GM12864 (cell line): Measurements from ENCODE around the gene MACROD2.

Source experiments
- DNase-seq: peaks from one replicate; pipeline ENCODE4 v3.0.0-alpha.2; 2011; ENCODE audit warnings: low read depth
- H3K4me3 ChIP-seq: 2 replicates; pipeline ENCODE4 v1.5.1; 2011; ENCODE audit warnings: mild to moderate bottlenecking, low read depth, low read length, control low read depth
- TF ChIP-seq, protein P1 (sequence below): IDR thresholded peaks from 2 replicates; pipeline ENCODE4 v1.5.1; 2011; ENCODE audit warnings: low read depth, mild to moderate bottlenecking, moderate library complexity, low read length, control low read depth, inconsistent platforms; ENCODE audit errors: missing control alignments

Gene MACROD2

DNA sequence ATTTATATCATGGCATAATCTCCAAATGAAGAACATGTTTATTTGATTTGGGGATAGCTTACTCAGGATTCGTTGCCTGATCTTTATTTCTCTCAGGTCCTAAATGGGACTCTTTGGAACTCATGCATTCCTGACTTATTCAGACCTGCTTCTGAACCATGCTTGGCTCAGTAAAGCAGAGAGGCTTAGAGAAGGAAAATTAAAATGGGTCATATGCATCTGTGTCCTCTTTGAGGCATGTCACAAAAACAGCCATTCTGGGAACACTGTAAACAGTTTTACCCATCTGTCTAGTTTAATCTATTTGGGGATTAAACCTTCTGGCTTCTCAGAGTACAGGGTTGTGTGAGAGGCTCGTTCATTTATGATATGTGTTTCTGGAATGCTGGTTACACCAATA, 1560.6 kb downstream of the MACROD2 start:
- TF ChIP-seq, protein P1, sequence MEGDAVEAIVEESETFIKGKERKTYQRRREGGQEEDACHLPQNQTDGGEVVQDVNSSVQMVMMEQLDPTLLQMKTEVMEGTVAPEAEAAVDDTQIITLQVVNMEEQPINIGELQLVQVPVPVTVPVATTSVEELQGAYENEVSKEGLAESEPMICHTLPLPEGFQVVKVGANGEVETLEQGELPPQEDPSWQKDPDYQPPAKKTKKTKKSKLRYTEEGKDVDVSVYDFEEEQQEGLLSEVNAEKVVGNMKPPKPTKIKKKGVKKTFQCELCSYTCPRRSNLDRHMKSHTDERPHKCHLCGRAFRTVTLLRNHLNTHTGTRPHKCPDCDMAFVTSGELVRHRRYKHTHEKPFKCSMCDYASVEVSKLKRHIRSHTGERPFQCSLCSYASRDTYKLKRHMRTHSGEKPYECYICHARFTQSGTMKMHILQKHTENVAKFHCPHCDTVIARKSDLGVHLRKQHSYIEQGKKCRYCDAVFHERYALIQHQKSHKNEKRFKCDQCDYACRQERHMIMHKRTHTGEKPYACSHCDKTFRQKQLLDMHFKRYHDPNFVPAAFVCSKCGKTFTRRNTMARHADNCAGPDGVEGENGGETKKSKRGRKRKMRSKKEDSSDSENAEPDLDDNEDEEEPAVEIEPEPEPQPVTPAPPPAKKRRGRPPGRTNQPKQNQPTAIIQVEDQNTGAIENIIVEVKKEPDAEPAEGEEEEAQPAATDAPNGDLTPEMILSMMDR: no peak
- no peak for DNase-seq
- H3K4me3 ChIP-seq: no peak overlapping the region

DNA sequence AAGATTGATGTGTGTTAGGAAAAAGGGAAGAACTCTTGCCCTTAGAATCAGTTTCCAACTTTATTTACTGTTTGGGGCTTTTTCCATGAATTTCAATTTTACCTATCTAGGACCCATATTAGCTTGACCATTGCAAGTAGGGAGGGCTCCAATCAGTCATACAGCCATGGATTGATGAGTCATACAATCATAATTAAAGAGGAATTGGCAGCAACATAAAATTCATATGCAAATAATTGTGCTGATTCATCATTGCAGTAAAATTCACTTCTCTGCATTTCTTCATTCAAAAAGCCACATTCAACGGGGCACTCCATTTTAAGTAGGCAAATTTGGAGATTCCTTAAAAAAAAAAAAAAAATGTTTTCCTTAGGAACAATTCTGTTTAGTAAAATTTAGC, 1561.6 kb downstream of the MACROD2 start:
- no peak overlapping the region for H3K4me3 ChIP-seq
- TF ChIP-seq, protein P1: no peak
- DNase-seq: no peak

DNA sequence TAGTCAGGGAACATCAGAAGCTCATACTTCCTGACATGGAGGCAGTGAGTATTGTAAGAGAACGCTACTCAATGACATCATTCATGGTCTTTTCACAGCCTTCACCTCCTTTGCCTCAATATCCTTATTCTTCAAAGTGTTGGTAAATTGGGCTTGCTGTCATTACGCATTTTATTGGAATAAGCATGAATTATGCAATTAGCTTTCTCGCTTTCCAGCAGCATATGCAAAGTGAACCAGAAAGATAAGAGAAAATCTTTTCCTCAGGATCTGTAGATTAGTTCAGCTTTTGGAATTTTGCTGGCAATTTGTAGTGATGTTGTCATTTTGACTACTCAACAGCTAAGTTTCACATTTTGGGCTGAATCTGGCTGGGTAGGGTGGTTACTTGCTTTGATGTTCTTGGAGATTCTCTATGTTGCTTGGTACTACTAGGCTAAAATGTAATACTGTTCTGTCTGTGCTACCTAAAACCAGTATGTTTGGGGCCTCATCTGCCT, 1565.8 kb downstream of the MACROD2 start:
- DNase-seq: no peak
- TF ChIP-seq, protein P1: no peak
- H3K4me3 ChIP-seq: no peak overlapping the region

DNA sequence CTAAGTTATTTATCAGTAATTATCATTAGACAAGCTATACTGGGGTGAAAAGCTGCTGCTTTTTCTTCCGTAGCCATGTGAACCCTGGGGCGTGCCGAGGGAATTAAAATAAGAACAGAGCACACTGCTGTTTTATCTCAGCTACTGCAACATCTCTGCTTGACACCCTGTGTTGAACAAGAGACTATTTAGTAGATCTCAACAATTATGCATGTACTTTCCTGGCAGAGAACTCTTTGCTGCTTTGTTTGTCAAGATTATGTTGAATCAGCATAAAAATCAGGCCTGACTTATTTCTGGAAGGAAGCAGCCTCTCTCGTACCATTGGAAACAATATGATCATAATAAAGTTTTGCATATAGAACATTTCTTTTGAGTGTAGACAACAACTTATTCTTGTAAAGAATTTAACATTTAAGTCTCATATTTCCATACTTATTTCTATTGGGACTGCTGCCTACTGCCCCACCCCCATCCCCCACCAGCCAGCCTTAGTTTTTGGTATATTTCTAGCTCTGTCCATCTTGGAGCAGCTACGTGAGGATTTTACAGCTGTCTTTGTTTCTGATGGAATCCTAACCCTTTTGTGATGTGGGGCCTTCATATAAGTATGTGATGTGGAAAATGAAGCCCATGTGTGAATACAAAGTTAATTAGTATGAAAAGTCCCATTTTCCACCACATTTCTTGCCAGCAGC, 1566.5 kb downstream of the MACROD2 start:
- H3K4me3 ChIP-seq: no peak overlapping the region
- no peak for DNase-seq
- TF ChIP-seq, protein P1: no peak

DNA sequence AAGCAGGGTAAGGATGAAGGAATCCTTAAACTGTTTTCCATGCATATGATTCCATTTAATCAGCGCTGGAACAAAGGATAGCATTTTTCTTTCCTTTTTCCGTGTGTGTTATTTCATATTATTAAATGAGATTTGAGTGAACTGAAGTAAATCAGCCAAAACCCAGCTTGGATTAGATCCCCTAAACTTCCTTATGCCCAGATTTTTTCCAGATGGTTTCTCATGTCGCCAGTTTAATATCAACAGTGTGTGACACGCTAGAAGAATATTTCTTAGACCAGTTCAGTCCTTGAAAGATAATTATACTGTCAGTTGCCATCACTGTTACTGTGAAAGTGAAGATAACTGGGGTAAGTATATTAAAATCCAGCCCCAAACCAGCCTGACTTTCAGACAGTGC, 1568.5 kb downstream of the MACROD2 start:
- DNase-seq: no peak
- TF ChIP-seq, protein P1: no peak
- H3K4me3 ChIP-seq: no peak overlapping the region

DNA sequence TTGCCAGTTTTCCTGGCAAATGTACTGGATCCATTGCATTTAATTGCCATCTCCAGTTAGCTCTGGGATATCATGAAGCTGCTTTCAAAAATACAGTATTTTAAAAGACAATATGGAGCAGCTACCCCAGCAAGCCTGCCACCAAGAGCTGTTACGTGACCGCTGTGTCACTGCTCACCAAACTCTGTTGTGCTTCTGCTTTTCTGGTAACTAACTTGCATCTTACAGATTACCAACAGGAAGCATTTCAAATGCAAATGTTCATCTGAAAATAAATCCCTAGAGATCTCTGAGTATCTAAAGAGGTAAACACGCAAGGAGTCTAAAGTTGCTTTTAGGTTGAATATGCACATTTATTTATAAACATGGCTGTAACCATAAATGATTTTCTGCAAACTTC, 1569.7 kb downstream of the MACROD2 start:
- no peak overlapping the region for H3K4me3 ChIP-seq
- peak; percentile 24 for DNase-seq
- TF ChIP-seq, protein P1: no peak

DNA sequence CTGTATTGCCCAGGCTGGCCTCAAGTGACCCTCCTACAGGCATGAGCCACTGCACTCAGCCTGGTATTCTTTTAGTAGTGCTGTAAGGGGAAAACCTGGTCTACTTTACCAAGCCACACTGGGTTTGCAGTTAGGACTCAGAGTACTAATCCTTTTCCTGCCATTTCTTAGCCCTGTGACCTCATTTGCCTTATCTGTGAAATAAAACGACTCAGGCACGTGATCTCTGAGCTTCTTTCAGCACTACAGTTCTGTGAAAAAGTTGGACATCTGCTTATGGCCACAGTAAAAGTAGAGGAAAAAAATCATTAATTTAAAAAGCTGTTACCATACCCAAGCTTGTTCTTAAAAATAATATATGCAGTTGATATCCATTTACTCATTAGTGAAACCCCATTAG, 1570.5 kb downstream of the MACROD2 start:
- no peak overlapping the region for H3K4me3 ChIP-seq
- no peak for DNase-seq
- TF ChIP-seq, protein P1: no peak
